ENCODE measurements around the gene DCBLD2. TPM values are rescaled to one million over a fixed set of nuclear protein-coding genes. Genes with fewer than 3 reads are reported as not detected.
"Not testable (repeated sequence)": the region's sequence is repeated elsewhere in the genome, so short reads cannot be mapped to it uniquely, and the experiment has no call there.

DCBLD2 gene
- total and polyA plus RNA-seq, 11 donors, result 10.9 to 76.6 (median 62.0) TPM

DNA sequence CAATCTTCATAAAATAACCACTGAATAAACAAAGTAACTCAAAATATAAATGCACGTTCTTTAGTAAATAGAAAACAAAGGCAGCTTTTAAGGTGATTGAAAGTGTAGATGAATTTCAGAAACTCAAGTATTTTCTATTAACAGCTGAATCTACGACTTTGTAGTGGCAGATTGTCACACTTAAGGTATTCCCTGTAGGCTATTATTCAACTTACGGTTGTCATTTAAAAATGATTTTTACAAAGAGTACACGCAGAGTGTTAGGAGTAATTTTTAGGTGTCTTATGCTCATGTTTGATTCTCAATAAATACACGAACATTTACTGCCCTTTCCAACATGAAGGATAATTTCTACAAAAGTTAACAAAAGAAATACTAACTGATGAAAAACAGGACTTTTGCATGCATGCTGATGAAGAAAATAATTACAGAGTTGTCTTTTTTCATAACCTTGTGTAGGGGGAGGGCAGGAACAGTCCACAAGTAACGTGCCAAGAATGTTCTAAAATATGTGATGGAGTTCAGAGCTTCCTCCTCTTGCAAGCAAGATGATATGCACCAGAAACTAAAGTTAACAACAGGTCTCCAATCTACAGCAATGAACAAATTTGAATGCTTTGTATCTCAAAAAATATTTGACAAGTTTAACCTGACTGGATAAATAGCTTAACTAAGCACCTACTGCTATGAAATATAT lies 16.7 kb downstream of the DCBLD2 start:
- H3K27ac ChIP-seq, result peak overlapping the region in 5 of 12 donors; percentile 50 to 63 (median 61)
- no peak for DNase-seq
- ATAC-seq, result peak; percentile 53 to 74 (median 66)
- H3K4me3 ChIP-seq, result peak overlapping the region in 2 of 12 donors; percentile 3 to 7
- 22 to 30% (median 26%) methylated on average over 6 of the region's 6 CpGs for WGBS, 4 donors
- peaks cover 0 to 18% (median 10%) of the 10 kb centered on the region in 9 donors for H3K36me3 ChIP-seq
- H3K27me3 ChIP-seq, result no peaks in the 10 kb centered on the region
- H3K4me1 ChIP-seq, result peaks cover 0 to 61% (median 41%) of the 10 kb centered on the region in 12 donors
- TF ChIP-seq POLR2A (IDR thresholded peaks at IDR 0.05) (no peak), CTCF (IDR thresholded peaks at IDR 0.05) (no peak)
- peaks cover 0 to 5% (median 0%) of the 10 kb centered on the region in 12 donors for H3K9me3 ChIP-seq
- intact Hi-C loops (cut with DNase I), result no loop called here

GRCh38 chr3:98882614-98883333 lies 18.7 kb downstream of the DCBLD2 start:
- ATAC-seq; intact Hi-C loops (cut with DNase I); H3K9me3 ChIP-seq; H3K4me3 ChIP-seq; H3K27me3 ChIP-seq; DNase-seq; H3K27ac ChIP-seq: not testable (repeated sequence)
- Histone ChIP-seq H3K4me1 (peaks cover 0 to 45% (median 32%) of the 10 kb centered on the region in 12 donors), H3K36me3 (peaks cover 0 to 23% (median 10%) of the 10 kb centered on the region in 9 donors)
- 95 to 98% (median 97%) methylated on average over 5 of the region's 5 CpGs for WGBS, 4 donors

DNA sequence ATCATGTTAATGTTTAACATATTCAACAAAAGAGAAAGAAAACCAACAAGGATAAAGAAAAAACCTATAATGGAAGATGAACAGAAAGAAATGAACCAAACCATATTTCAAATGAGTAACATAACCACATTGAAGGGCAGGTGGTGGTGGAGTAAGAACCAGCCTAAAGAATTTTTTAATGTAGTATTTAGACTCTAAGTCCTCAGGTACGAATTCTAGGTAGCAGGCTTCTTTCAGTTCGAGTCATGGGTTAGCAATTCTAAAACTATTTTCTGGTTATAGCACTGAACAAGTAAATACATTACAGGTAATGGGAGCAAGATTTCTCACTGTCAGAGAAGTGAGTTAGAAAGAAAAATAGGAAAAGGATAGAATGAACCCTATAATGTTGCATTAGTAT lies 24.4 kb downstream of the DCBLD2 start:
- Histone ChIP-seq H3K9me3 (no peaks in the 10 kb centered on the region), H3K4me3 (no peak overlapping the region), H3K36me3 (peaks cover 0 to 23% (median 10%) of the 10 kb centered on the region in 9 donors), H3K4me1 (peaks cover 0 to 9% (median 0%) of the 10 kb centered on the region in 12 donors), H3K27me3 (no peaks in the 10 kb centered on the region), H3K27ac (no peak overlapping the region)
- no peak for ATAC-seq
- intact Hi-C loops (cut with DNase I), result no loop called here
- DNase-seq, result no peak
- WGBS, 4 donors, result 90 to 94% (median 92%) methylated on average over 2 of the region's 2 CpGs
- TF ChIP-seq CTCF (IDR thresholded peaks at IDR 0.05) (no peak), POLR2A (IDR thresholded peaks at IDR 0.05) (no peak)

DNA sequence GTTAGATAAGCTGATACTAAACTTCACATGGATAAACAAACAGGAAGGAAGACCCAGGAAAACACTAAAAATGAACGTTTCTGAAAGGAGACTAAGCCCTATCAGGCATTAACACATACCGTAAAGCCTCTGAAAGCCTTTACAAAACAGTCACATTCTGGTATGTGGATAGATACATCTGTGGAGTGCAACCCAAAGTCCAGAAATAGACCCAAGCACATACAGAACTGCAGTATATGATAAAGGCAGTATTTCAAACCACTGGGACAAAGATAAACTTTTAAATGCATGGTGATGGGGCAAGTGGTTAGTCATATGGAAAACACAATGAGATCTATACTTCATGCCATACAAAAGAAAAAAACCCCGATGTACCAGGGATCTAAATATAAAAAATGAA lies 26.0 kb downstream of the DCBLD2 start:
- Histone ChIP-seq H3K9me3 (no peaks in the 10 kb centered on the region), H3K4me1 (peaks cover 0 to 9% (median 0%) of the 10 kb centered on the region in 12 donors), H3K4me3 (no peak overlapping the region), H3K36me3 (peaks cover 0 to 14% (median 5%) of the 10 kb centered on the region in 9 donors), H3K27me3 (no peaks in the 10 kb centered on the region), H3K27ac (no peak overlapping the region)
- WGBS, 4 donors, result 28 to 46% (median 40%) methylated on average over 3 of the region's 3 CpGs
- intact Hi-C loops (cut with DNase I), result no loop called here
- no peak for DNase-seq
- TF ChIP-seq CTCF (IDR thresholded peaks at IDR 0.05), result no peak
- no peak for TF ChIP-seq POLR2A (IDR thresholded peaks at IDR 0.05)
- ATAC-seq, result no peak

All from heart left ventricle (tissue), 16 donors.